D721Med (cell line): ENCODE measurements around the gene MKX.

Experiments
- DNase-seq: peaks from one replicate; pipeline ENCODE4 v3.0.0; 2011; ENCODE audit warnings: low spot score; ENCODE audit not compliant: insufficient read length
- FAIRE-seq: peaks from 2 replicates; lab custom pipeline; 2011; peaks lifted over from hg19 to GRCh38; lab: Jason Lieb, UNC
- CTCF ChIP-seq: IDR thresholded peaks from 2 replicates; pipeline ENCODE4 v1.5.1; 2012; ENCODE audit warnings: mild to moderate bottlenecking, control low read depth; ENCODE audit not compliant: insufficient read depth; ENCODE audit errors: missing control alignments

The MKX gene

GRCh38 chr10:27642023-27642589 lies 103.5 kb downstream of the MKX start:
- DNase-seq, result no peak
- FAIRE-seq, result no peak
- no peak for TF ChIP-seq CTCF

- TF ChIP-seq CTCF, result no peak
- DNase-seq (no peak), FAIRE-seq (no peak)
Observed at GRCh38 chr10:27638071-27638750, 107.4 kb downstream of the MKX start.

- DNase-seq (no peak), FAIRE-seq (no peak)
- no peak for TF ChIP-seq CTCF
Observed at GRCh38 chr10:27637601-27638000, 108.0 kb downstream of the MKX start.

- FAIRE-seq (no peak), DNase-seq (no peak)
- TF ChIP-seq CTCF, result no peak
Observed at GRCh38 chr10:27636816-27637215, 108.8 kb downstream of the MKX start.

GRCh38 chr10:27635699-27636270 lies 109.8 kb downstream of the MKX start:
- TF ChIP-seq CTCF, result no peak
- FAIRE-seq, result no peak
- no peak for DNase-seq

- FAIRE-seq (no peak), DNase-seq (no peak)
- TF ChIP-seq CTCF, result no peak
Observed at GRCh38 chr10:27635290-27635689, 110.3 kb downstream of the MKX start.

- no peak for DNase-seq
- TF ChIP-seq CTCF, result no peak
- FAIRE-seq, result no peak
Observed at GRCh38 chr10:27628621-27629020, 117.0 kb downstream of the MKX start.
